GM12873 (cell line): ENCODE data around the gene WDR48.

Experiments used
- TF ChIP-seq, protein P1 (sequence below): IDR thresholded peaks from 2 replicates; pipeline ENCODE4 v1.5.1; 2012; ENCODE audit warnings: low read depth, mild to moderate bottlenecking, moderate library complexity, low read length, control low read depth; ENCODE audit not compliant: insufficient read depth; ENCODE audit errors: missing control alignments

Gene WDR48

DNA sequence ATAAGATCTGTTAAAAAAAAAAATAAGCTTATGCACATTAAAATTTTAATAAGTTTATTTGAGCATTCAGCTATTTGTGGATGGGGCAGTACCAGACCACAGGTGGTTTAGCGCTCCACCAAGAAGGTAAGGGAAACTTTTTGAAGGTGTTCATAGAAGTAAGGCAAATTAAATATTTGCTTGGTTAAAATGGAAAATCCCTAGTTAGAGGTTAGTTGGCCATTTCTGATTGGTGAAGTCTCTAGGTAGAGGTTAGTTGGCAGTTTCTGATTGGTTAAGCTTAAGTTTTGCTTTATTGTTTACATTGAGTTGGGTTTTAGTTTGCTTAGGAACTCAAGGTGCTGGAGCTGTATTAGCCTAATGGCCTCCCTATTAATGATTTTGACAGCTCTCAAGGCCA, 30.8 kb upstream of the WDR48 start:
- TF ChIP-seq, protein P1, sequence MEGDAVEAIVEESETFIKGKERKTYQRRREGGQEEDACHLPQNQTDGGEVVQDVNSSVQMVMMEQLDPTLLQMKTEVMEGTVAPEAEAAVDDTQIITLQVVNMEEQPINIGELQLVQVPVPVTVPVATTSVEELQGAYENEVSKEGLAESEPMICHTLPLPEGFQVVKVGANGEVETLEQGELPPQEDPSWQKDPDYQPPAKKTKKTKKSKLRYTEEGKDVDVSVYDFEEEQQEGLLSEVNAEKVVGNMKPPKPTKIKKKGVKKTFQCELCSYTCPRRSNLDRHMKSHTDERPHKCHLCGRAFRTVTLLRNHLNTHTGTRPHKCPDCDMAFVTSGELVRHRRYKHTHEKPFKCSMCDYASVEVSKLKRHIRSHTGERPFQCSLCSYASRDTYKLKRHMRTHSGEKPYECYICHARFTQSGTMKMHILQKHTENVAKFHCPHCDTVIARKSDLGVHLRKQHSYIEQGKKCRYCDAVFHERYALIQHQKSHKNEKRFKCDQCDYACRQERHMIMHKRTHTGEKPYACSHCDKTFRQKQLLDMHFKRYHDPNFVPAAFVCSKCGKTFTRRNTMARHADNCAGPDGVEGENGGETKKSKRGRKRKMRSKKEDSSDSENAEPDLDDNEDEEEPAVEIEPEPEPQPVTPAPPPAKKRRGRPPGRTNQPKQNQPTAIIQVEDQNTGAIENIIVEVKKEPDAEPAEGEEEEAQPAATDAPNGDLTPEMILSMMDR, result no peak

DNA sequence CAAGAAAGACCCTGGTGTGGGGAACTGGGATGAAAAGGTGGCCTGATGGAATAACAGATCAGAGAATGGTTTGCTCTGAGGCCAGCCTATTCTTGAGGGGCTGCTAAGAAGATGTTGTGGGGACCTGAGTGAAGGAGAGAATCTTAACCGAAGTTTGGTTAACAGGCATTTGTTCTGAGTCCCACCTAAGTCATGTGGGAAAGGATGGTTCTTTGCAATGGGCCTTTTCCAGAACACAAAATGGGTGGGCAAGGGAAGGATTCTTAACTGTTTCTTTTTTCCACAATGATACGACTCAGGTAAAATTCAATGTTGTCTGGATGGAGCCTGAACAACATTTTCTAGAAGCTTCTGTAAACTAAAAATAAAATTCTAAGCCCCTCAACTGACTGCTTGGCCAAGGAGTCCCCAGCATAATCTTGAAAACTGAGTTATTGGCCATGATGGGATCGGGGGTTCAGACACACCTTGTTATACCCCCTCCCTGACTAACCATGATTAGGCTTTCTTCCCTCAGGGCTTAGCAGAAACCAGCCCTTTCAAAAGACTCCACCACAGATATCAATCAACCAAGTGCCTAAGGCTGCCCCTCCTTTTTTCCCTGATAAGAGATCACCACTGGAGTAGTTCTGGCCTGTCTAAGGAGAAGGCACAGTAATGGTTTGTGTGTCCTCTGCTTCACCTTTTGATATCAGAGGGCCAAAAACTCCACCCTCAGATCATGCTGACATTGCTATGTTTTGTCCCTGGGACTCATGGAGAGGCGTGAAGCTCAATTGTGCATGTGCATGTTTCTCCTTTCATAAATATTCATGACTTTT, 30.1 kb upstream of the WDR48 start:
- TF ChIP-seq, protein P1, result no peak

DNA sequence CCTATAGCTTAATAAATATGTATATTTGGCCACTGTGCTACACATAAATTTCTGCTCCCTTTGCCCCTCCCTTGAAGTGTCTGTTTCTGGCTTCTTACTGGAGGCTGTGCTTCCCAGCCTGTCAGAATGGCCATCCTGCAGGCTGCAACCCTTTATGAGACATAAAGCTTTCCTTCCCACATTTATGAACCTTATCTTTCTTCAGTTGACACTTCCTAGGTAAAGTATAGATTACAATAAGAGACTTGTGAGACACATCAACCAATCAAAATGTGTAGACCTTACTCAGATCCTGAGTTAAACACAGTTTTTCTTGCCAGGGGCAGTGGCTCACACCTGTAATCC, 29.6 kb upstream of the WDR48 start:
- TF ChIP-seq, protein P1, result no peak

DNA sequence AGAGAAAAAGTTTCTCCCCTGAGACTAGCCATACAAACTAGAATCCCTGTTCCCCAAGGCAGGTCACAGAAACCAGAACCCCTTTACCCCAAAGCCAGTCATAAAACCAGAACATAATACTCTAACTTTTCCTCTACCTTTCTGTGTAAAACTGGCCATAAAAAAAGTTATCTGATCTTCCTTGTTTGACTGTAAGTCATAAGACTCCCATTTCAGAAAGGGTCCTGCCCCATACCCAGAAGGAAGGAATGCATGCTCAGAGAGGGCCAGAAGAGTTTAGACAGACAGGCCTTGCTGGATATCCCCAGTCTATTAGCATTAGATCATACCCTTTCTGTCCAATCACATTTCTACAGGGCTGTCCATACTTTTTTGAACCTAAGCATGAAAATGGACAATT, 27.3 kb upstream of the WDR48 start:
- TF ChIP-seq, protein P1, result no peak

DNA sequence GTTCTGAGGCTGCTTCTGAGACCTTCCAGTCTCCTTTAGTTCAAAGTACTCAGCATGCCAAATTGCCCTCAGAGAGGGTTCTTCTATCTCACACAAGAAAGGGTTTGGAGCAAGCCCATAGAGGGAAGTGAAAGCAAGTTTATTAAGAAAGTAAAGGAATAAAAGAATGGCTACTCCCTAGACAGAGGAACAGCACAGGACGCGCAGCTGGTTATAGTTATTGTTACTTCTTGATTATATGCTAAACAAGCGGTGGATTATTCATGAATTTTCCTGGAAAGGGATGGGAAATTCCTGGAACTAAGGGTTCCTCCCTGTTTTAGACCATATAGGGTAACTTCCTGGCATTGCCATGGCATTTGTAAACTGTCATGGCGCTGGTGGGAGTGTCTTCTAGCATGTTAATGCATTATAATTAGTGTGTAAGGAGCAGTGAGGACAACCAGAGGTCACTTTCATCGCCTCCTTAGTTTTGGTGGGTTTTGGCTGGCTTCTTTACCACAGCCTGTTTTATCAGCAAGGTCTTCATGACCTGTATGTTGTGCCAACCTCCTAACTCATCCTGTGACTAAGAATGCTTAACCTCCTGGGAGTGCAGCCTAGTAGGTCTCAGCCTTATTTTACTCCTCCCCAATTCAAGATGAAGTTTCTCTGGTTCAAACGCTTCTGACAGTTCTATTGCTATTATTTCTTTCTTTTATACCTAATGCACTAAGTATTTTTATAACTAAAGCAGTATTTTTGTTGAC, 26.4 kb upstream of the WDR48 start:
- TF ChIP-seq, protein P1, result no peak

DNA sequence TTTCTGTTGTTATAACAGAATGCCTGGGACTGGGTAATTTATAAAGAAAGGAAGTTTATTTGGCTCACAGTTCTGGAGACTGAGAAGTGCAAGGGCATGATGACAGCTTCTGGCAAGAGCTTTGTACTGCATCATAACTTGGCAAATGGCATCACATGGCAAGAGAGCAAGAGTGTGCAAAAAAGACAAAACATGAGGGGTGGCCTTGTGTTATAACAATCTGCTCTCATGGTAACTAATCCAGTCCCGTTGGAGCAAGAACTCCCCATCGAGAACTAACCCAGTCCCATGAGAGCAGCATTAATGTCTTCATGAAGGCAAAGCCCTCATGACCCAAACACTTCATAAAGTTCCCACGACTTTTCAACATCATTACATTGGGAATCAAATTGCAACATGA, 23.3 kb upstream of the WDR48 start:
- TF ChIP-seq, protein P1, result no peak

DNA sequence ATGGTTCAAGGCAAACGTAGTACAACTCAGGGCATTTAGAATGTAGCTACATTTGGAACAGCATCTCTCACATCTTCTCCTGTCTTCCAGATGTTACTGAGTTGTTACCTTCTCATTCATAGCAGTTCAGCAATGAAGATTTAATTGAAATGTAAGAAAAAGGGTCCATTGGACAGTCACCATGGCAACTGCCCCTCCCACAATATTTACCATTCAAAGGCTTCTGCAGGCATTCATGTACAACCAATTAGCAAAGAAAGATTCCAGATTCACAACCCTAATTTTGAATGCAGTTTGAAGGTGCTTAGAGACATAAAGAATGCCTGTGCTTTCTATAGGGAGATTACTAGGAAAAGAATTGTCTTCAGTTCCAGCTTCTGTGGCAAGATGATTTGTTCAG, 22.3 kb upstream of the WDR48 start:
- TF ChIP-seq, protein P1, result no peak
